ENCODE measurements around the gene GPR39.
"Not testable (repeated sequence)": the region's sequence is repeated elsewhere in the genome, so short reads cannot be mapped to it uniquely, and the experiment has no call there.

GPR39 gene

DNA sequence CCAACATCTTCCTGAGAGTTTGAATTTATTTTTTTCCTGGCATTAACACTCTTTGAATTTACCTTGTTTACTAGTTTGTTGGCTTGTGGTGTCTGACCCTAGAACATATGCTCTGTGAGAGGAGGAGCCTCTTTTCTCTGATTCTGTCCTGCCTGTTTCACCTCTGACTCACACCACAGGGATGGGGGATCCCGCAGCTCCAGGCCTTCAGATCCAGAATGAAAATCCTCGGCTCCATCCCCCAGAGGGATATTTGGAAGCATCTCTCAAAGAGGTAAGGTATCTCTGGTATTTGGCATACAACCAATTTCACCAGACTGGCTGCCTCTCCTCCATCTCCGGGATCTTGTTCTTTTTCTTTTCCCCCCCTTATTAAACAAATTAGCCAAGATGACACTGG, 104.7 kb downstream of the GPR39 start:
- no peak for DNase-seq (ENCODE audit: low read depth)
- TF ChIP-seq, protein P1, sequence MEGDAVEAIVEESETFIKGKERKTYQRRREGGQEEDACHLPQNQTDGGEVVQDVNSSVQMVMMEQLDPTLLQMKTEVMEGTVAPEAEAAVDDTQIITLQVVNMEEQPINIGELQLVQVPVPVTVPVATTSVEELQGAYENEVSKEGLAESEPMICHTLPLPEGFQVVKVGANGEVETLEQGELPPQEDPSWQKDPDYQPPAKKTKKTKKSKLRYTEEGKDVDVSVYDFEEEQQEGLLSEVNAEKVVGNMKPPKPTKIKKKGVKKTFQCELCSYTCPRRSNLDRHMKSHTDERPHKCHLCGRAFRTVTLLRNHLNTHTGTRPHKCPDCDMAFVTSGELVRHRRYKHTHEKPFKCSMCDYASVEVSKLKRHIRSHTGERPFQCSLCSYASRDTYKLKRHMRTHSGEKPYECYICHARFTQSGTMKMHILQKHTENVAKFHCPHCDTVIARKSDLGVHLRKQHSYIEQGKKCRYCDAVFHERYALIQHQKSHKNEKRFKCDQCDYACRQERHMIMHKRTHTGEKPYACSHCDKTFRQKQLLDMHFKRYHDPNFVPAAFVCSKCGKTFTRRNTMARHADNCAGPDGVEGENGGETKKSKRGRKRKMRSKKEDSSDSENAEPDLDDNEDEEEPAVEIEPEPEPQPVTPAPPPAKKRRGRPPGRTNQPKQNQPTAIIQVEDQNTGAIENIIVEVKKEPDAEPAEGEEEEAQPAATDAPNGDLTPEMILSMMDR (IDR thresholded peaks at IDR 0.05; ENCODE audit: insufficient read depth, low read depth, low read length, missing control alignments): no peak
- no peak overlapping the region for H3K4me3 ChIP-seq (ENCODE audit: low read depth, low read length)

DNA sequence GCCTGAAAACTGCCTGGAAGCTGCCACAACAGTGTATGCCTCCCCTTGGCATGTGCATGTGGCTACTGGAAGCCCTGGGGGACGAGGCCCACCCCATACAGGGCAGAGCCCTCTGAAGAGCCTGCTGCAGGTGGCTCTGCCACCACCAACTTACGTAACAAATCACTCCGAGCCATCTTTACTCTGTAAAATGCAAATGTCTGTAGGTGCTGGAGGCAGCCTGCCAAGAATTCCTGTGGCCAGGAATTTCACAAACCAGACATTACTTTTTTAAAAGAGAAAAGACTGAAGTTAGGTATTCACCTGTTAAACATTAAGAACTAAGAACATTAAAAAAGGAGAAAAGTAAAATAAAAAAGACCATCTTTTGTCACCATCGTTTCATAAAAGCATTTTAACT, 106.3 kb downstream of the GPR39 start:
- DNase-seq (ENCODE audit: low read depth): no peak
- TF ChIP-seq, protein P1 (IDR thresholded peaks at IDR 0.05; ENCODE audit: insufficient read depth, low read depth, low read length, missing control alignments): no peak
- no peak overlapping the region for H3K4me3 ChIP-seq (ENCODE audit: low read depth, low read length)

DNA sequence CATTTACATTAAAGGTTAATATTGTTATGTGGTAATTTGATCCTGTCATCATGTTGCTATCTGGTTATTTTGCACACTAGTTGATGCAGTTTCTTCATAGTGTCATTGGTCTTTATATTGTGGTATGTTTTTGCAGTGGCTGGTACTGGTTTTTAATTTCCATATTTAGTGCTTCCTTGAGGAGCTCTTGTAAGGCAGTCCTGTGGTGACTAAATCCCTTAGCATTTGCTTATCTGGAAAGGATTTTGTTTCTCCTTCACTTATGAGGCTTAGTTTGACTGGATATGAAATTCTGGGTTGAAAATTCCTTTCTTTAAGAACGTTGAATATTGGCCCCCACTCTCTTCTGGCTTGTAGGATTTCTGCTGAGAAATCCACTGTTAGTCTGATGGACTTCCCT, 120.5 kb downstream of the GPR39 start:
- DNase-seq (ENCODE audit: low read depth); H3K4me3 ChIP-seq (ENCODE audit: low read depth, low read length): not testable (repeated sequence)

DNA sequence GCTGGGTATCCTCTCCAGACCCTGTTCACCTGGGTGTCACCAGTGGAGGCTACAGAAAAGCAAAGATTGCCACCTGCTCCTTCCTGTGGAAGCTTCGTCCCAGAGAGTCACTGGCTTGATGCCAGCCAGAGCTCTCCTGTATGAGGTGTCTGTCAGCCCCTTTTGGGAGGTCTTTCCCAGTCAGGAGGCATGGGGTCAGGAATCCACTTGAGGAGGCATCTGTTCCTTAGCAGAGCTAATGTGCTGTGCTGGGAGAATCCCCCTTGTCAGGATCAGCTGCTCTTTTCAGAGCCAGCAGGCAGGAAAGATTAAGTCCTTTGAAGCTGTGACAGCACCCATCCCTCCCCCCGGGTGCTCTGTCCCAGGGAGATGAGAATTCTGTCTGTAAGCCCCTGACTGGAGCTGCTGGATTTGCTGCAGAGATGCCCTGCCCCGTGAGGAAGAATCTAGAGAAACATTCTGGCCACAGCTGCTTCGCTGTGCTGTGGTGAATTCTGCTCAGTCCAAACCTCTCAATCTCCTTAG, 121.8 kb downstream of the GPR39 start:
- H3K4me3 ChIP-seq (ENCODE audit: low read depth, low read length): no peak overlapping the region
- TF ChIP-seq, protein P1 (IDR thresholded peaks at IDR 0.05; ENCODE audit: insufficient read depth, low read depth, low read length, missing control alignments): no peak
- no peak for DNase-seq (ENCODE audit: low read depth)

DNA sequence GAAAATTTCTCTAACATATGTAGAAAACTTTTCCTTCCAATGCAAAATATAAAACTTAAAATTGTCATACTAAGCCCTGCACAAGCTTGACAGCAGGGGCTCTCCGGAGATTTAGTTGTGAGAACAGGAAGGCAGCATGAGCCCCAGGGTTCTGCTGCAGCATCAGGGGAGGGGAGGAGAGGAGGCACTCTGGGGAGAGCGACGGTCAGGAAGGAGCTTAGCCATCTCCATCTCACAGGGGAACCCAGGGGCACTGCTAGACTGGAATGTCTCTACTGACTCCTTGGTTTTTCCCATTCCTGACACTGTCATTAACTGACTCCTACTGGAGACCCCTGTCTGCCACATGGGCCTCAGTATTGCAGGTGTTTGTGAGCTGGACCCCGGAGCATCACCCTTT, 123.6 kb downstream of the GPR39 start:
- no peak for DNase-seq (ENCODE audit: low read depth)
- H3K4me3 ChIP-seq (ENCODE audit: low read depth, low read length): no peak overlapping the region
- TF ChIP-seq, protein P1 (IDR thresholded peaks at IDR 0.05; ENCODE audit: insufficient read depth, low read depth, low read length, missing control alignments): no peak

DNA sequence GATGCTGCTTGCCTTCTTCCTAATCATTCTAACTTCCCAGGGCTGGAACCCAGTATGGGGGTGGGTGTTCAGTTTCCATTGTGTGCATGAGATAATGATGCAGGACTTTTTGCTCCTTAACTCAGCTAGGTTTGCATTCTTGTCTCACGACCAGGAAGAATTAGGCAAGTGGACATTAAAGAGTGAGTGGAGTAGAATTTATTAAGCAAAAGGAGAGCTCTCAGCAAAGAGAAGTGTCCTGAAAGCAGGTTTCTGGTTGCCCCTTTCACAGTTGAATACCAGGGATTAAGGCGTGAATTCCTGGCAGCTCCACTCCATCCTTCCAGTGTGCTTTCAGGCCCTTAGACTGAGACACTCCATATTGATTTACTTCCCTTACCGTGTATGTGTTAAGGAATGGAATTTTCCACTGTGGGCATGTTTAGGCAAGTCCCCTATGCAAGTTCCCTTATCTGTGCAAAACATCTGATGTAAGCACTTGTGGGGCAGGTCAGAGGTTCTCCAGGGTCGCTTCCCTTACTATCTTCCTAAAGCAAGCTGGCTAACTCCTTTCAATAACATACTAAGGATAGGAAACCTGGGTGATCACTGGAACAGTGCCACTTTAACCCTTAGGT, 126.5 kb downstream of the GPR39 start:
- no peak for DNase-seq (ENCODE audit: low read depth)
- TF ChIP-seq, protein P1 (IDR thresholded peaks at IDR 0.05; ENCODE audit: insufficient read depth, low read depth, low read length, missing control alignments): no peak
- no peak overlapping the region for H3K4me3 ChIP-seq (ENCODE audit: low read depth, low read length)

DNA sequence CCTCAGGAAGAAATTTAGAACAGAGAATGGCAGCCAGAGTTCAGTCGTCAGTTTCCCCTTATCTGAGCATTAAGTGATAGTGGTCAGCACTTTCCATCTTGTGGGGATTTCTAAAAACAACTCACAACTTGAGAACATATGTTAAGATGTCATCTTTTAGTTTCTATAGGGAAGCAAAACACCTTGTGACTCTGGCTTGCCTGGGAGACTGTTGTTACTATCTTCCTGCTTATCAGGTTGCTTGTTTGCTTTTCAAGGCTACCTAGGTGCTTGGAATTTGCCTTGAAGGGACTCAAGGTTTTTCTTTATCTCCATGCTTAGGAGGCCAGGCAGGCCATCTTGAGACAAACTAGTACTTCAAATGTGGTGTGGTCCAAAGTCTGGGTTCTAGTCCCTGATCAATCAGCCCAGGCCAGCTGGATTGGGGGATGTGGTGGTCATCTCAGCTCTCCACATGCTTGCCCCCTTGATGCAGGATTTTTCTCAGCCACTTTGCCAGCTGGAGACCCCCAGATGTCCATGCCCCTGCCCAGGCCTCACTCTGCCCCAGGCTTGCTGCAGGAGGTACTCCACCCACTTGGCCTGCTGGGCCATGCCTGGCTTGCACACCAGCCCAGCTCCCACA, 127.5 kb downstream of the GPR39 start:
- TF ChIP-seq, protein P1 (IDR thresholded peaks at IDR 0.05; ENCODE audit: insufficient read depth, low read depth, low read length, missing control alignments): no peak
- no peak overlapping the region for H3K4me3 ChIP-seq (ENCODE audit: low read depth, low read length)
- no peak for DNase-seq (ENCODE audit: low read depth)
